Neuronal stem cell (in vitro differentiated cells): ENCODE data around the gene SH3BP2.

ENCODE experiments used
- DNase-seq: peaks from one replicate; pipeline ENCODE4 v3.0.0-alpha.2; 2013; ENCODE audit warnings: low spot score
- H2AFZ ChIP-seq: one replicate; pipeline ENCODE4 v1.6.1; 2013; ENCODE audit warnings: mild to moderate bottlenecking, low read length, inconsistent platforms
- H2AK5ac ChIP-seq: 2 replicates; pipeline ENCODE4 v1.6.1; 2013; ENCODE audit warnings: low read depth, mild to moderate bottlenecking, inconsistent platforms, low read length, moderate library complexity, mixed read lengths
- H2BK120ac ChIP-seq: 2 replicates; pipeline ENCODE4 v1.6.1; 2013; ENCODE audit warnings: low read depth, mild to moderate bottlenecking, inconsistent platforms, low read length, moderate library complexity, mixed read lengths
- H2BK12ac ChIP-seq: one replicate; pipeline ENCODE4 v1.6.1; 2013; ENCODE audit warnings: low read length, inconsistent platforms
- H2BK15ac ChIP-seq: 2 replicates; pipeline ENCODE4 v1.6.1; 2013; ENCODE audit warnings: mild to moderate bottlenecking, low read length, inconsistent platforms, mixed read lengths
- H2BK5ac ChIP-seq: one replicate; pipeline ENCODE4 v1.6.1; 2013; ENCODE audit warnings: inconsistent platforms, mild to moderate bottlenecking, low read length, moderate library complexity
- H3K14ac ChIP-seq: one replicate; pipeline ENCODE4 v1.6.1; 2013; ENCODE audit warnings: low read length, inconsistent platforms
- H3K18ac ChIP-seq: 2 replicates; pipeline ENCODE4 v1.6.1; 2013; ENCODE audit warnings: low read length, inconsistent platforms
- H3K23ac ChIP-seq: 2 replicates; pipeline ENCODE4 v1.6.1; 2013; ENCODE audit warnings: low read depth, mild to moderate bottlenecking, mixed read lengths, low read length, inconsistent platforms; ENCODE audit not compliant: poor library complexity
- H3K27ac ChIP-seq: replicated peaks from 3 replicates; pipeline ENCODE4 v1.5.1; 2013; ENCODE audit warnings: low read length, inconsistent platforms
- H3K27me3 ChIP-seq, 3 experiments: 2 replicates each; pipeline ENCODE4 v1.6.1; 2013; ENCODE audit warnings: low read length in 3 of 3, mild to moderate bottlenecking in 2 of 3, inconsistent platforms in 1 of 3, low read depth in 1 of 3, mixed read lengths in 1 of 3, moderate library complexity in 1 of 3; ENCODE audit not compliant: control insufficient read depth in 3 of 3, insufficient read depth in 3 of 3
- H3K36me3 ChIP-seq, 2 donors: replicated peaks in 1 of 2; 2 replicates each; pipeline ENCODE4 v1.6.1; 2013; ENCODE audit warnings: low read length in 2 of 2; ENCODE audit not compliant: control insufficient read depth in 2 of 2, insufficient read depth in 2 of 2
- H3K4ac ChIP-seq: 2 replicates; pipeline ENCODE4 v1.6.1; 2013; ENCODE audit warnings: inconsistent platforms, mild to moderate bottlenecking, low read length, moderate library complexity
- H3K4me1 ChIP-seq, 2 donors: 1 replicate in 1 of 2; 2 replicates in 1 of 2; pipeline ENCODE4 v1.6.1; 2013; ENCODE audit warnings: low read length in 2 of 2, low read depth in 1 of 2; ENCODE audit not compliant: control insufficient read depth in 2 of 2, insufficient read depth in 1 of 2
- H3K4me2 ChIP-seq: one replicate; pipeline ENCODE4 v1.6.1; 2013; ENCODE audit warnings: mild to moderate bottlenecking, low read length, inconsistent platforms; ENCODE audit not compliant: insufficient read depth, poor library complexity, severe bottlenecking
- H3K4me3 ChIP-seq, 2 donors: 2 replicates each; pipeline ENCODE4 v1.5.1; 2013; ENCODE audit warnings: low read length in 2 of 2, mild to moderate bottlenecking in 2 of 2, inconsistent platforms in 1 of 2, moderate library complexity in 1 of 2
- H3K79me1 ChIP-seq: one replicate; pipeline ENCODE4 v1.6.1; 2013; ENCODE audit warnings: low read depth, mild to moderate bottlenecking, inconsistent platforms, low read length, moderate library complexity
- H3K9ac ChIP-seq: one replicate; pipeline ENCODE4 v1.6.1; 2013; ENCODE audit warnings: mild to moderate bottlenecking, low read depth, low read length, inconsistent platforms; ENCODE audit not compliant: poor library complexity
- H3K9me3 ChIP-seq, 2 donors: replicated peaks in 1 of 2; 2 replicates each; pipeline versions ENCODE3 to v1.6.1; 2013; ENCODE audit warnings: low read length in 2 of 2, mild to moderate bottlenecking in 2 of 2, inconsistent platforms in 1 of 2, low read depth in 1 of 2, mixed read lengths in 1 of 2, moderate library complexity in 1 of 2; ENCODE audit not compliant: control insufficient read depth in 2 of 2, insufficient read depth in 1 of 2
- H4K8ac ChIP-seq: one replicate; pipeline ENCODE4 v1.6.1; 2013; ENCODE audit warnings: low read depth, mild to moderate bottlenecking, inconsistent platforms, low read length, moderate library complexity
- H4K91ac ChIP-seq: one replicate; pipeline ENCODE4 v1.6.1; 2013; ENCODE audit warnings: low read length, low read depth, mild to moderate bottlenecking, inconsistent platforms; ENCODE audit not compliant: poor library complexity
- WGBS, 2 donors: extraction: QIAGEN DNeasy Blood & Tissue Kit; methylation state at CpG; one replicate each; pipeline ENCODE4 v1.1.7; 2013; ENCODE audit warnings: missing lambda C conversion rate in 2 of 2, mixed read lengths in 1 of 2; ENCODE audit not compliant: insufficient read length in 2 of 2, insufficient replicate concordance in 1 of 2; ENCODE audit errors: extremely low coverage in 2 of 2; 5-methylcytosine and 5-hydroxymethylcytosine counted together

The SH3BP2 gene

GRCh38 chr4:2856266-2856665 lies 63.4 kb downstream of the SH3BP2 start:
- Histone ChIP-seq H2BK5ac (no peak overlapping the region), H4K91ac (no peak overlapping the region), H3K36me3 (peaks cover 5 to 46% of the 10 kb centered on the region in 2 donors), H2AFZ (no peak overlapping the region), H3K9ac (no peak overlapping the region), H3K14ac (no peak overlapping the region), H3K9me3 (no peaks in the 10 kb centered on the region), H3K23ac (no peak overlapping the region), H3K18ac (no peak overlapping the region), H3K79me1 (peaks cover 4% of the 10 kb centered on the region), H4K8ac (no peak overlapping the region), H2BK120ac (no peak overlapping the region), H3K27ac (no peak overlapping the region), H3K4me3 (no peak overlapping the region), H3K4me2 (no peak overlapping the region), H2AK5ac (no peak overlapping the region), H3K4me1 (peaks cover 5 to 7% of the 10 kb centered on the region in 2 donors), H3K4ac (no peak overlapping the region), H2BK15ac (no peak overlapping the region), H2BK12ac (no peak overlapping the region), H3K27me3 (no peaks in the 10 kb centered on the region)
- no CpG with 5 or more reads among the region's 3 CpGs for WGBS, 2 donors
- no peak for DNase-seq

- no peaks in the 10 kb centered on the region for H3K9me3 ChIP-seq
- H3K14ac ChIP-seq: no peak overlapping the region
- no peak overlapping the region for H3K27ac ChIP-seq
- no peak overlapping the region for H4K8ac ChIP-seq
- H3K79me1 ChIP-seq: peaks cover 4% of the 10 kb centered on the region
- no peak overlapping the region for H3K4ac ChIP-seq
- H3K36me3 ChIP-seq: peaks cover 5 to 46% of the 10 kb centered on the region in 2 donors
- H2AK5ac ChIP-seq: no peak overlapping the region
- H3K23ac ChIP-seq: no peak overlapping the region
- no peak overlapping the region for H2BK15ac ChIP-seq
- peaks cover 7 to 12% of the 10 kb centered on the region in 2 donors for H3K4me1 ChIP-seq
- no peak overlapping the region for H3K18ac ChIP-seq
- H2BK5ac ChIP-seq: no peak overlapping the region
- no peak overlapping the region for H4K91ac ChIP-seq
- H3K27me3 ChIP-seq: no peaks in the 10 kb centered on the region
- no peak overlapping the region for H2BK120ac ChIP-seq
- DNase-seq: no peak
- no peak overlapping the region for H3K9ac ChIP-seq
- no CpG with 5 or more reads among the region's 5 CpGs for WGBS, 2 donors
- H2BK12ac ChIP-seq: no peak overlapping the region
- H3K4me3 ChIP-seq: no peak overlapping the region
- no peak overlapping the region for H2AFZ ChIP-seq
- no peak overlapping the region for H3K4me2 ChIP-seq
Measured at GRCh38 chr4:2857349-2857927, 64.6 kb downstream of the SH3BP2 start.

GRCh38 chr4:2858451-2859217 lies 65.7 kb downstream of the SH3BP2 start:
- Histone ChIP-seq H2BK5ac (no peak overlapping the region), H3K4ac (no peak overlapping the region), H2AFZ (no peak overlapping the region), H3K4me2 (no peak overlapping the region), H3K23ac (no peak overlapping the region), H2BK12ac (no peak overlapping the region), H4K91ac (no peak overlapping the region), H3K27ac (no peak overlapping the region), H3K27me3 (no peaks in the 10 kb centered on the region), H3K14ac (no peak overlapping the region), H3K4me3 (no peak overlapping the region), H4K8ac (no peak overlapping the region), H2BK120ac (no peak overlapping the region), H3K18ac (no peak overlapping the region), H3K9me3 (no peaks in the 10 kb centered on the region), H2AK5ac (no peak overlapping the region), H3K36me3 (peaks cover 5 to 37% of the 10 kb centered on the region in 2 donors), H2BK15ac (no peak overlapping the region), H3K79me1 (peaks cover 4% of the 10 kb centered on the region), H3K9ac (no peak overlapping the region), H3K4me1 (peaks cover 7 to 15% of the 10 kb centered on the region in 2 donors)
- WGBS, 2 donors: no CpG with 5 or more reads among the region's 7 CpGs
- no peak for DNase-seq

GRCh38 chr4:2859514-2859913 lies 66.6 kb downstream of the SH3BP2 start:
- no peak overlapping the region for H4K8ac ChIP-seq
- H3K4me1 ChIP-seq: peaks cover 7 to 15% of the 10 kb centered on the region in 2 donors
- no peak overlapping the region for H3K23ac ChIP-seq
- H3K18ac ChIP-seq: no peak overlapping the region
- no peak overlapping the region for H3K14ac ChIP-seq
- no peak overlapping the region for H2BK120ac ChIP-seq
- peaks cover 9% of the 10 kb centered on the region for H3K79me1 ChIP-seq
- H4K91ac ChIP-seq: no peak overlapping the region
- no peaks in the 10 kb centered on the region for H3K27me3 ChIP-seq
- H3K36me3 ChIP-seq: peaks cover 0 to 29% of the 10 kb centered on the region in 2 donors
- no peaks in the 10 kb centered on the region for H3K9me3 ChIP-seq
- no CpG with 5 or more reads among the region's 3 CpGs for WGBS, 2 donors
- no peak overlapping the region for H3K4ac ChIP-seq
- no peak for DNase-seq
- H3K4me2 ChIP-seq: no peak overlapping the region
- H2AK5ac ChIP-seq: no peak overlapping the region
- no peak overlapping the region for H2BK15ac ChIP-seq
- no peak overlapping the region for H2AFZ ChIP-seq
- no peak overlapping the region for H2BK5ac ChIP-seq
- H3K27ac ChIP-seq: no peak overlapping the region
- H3K9ac ChIP-seq: no peak overlapping the region
- H2BK12ac ChIP-seq: no peak overlapping the region
- no peak overlapping the region for H3K4me3 ChIP-seq
